ENCODE measurements around the gene AHCTF1.

- TF ChIP-seq CTCF (IDR thresholded peaks at IDR 0.05) (no peak), POLR2A (IDR thresholded peaks at IDR 0.05) (no peak)
Measured at GRCh38 chr1:246811985-246812384, 119.8 kb downstream of the AHCTF1 start.
